ENCODE data around the gene PECR.

PECR gene

GRCh38 chr2:216069028-216069427 lies 12.6 kb downstream of the PECR start:
- no peak for DNase-seq

DNA sequence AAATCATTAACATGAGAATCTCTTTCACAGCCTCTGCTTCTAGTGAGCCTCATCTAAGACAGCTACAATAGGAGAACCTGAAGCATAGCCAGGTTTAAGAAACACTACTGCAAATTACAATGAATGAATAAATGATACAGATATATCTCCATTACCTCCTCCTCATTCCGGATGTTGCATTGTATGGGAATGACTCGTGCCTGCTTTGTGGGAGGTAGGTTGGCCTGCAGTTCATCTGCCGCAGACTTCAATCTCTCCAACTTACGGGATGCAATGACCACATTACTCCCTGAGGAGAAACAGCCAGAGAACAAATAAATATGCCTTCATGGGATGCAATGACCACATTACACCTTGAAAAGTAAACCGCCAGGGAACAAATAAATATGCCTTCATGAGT lies 15.4 kb downstream of the PECR start:
- DNase-seq = no peak

DNA sequence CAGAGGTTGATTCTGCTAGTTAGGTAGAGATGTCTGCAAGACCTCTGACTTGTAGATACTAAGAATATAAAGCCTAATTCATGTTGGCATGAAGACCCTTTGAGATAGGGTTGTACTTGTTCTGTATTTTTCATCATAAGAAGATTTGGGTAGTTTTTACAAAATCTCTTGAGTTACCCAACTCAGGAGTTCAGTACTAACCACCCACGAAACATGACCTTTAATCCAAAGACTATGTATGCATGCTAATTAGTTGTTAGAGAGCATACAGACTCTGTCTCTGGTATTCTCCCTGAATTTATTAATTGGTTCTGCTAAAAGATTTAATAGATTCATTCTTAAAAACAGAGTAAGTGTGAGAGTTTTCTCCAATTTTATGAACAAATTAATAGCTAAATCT lies 16.9 kb downstream of the PECR start:
- no peak for DNase-seq

DNA sequence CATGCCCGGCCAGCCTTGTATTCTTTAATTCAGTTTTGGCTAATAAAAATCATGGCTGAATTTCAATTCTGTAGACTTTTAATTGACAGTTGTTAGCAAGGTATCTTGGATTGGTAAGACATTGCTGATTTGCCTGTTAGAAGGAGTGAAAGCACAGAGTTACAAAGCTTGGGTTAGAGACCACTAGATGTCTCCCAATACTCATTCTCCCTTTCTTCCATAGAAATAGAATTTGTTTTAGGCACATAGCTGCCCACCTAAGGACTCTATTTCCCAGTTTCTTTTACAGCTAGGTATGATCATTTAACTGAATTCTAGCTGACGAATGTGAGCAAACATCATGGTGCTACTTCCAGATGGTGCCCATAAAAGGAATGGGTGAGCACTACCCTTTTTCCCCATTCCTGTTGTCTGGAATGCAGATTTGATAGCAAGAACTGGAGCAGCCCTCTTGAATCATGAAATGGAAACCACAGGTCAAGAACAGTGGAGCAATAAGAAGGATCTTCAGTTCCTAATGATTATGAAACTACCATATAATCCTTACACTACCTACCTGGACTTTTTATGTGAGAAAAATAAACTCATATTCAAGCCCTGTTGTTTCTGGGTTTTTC lies 17.5 kb downstream of the PECR start:
- DNase-seq = no peak

GRCh38 chr2:216059233-216059834 lies 22.3 kb downstream of the PECR start:
- no peak for DNase-seq

DNA sequence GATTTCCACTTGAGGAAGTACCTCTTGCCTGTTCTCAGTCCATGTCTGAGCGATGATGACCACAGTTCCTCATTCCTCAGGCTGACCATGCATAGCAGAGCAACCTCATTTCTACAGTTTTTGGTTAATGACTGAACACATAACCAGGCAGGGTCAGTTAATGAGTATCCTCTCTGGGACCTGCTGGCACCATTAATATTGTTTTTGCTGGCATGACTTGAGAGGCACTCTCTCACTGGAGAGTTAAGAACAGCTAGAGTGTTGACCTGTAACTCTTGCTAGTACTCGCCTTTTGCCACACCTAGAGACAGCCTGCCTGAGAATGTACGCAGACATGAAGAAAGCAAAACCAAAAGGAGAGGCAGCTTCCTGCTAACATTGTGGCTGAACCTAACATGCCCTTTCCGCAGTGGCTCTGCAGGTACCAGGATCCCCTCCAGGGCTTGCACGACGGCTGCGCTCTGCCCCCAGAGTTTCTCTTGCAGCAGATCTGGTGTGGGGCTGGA lies 23.9 kb downstream of the PECR start:
- DNase-seq = no peak

DNA sequence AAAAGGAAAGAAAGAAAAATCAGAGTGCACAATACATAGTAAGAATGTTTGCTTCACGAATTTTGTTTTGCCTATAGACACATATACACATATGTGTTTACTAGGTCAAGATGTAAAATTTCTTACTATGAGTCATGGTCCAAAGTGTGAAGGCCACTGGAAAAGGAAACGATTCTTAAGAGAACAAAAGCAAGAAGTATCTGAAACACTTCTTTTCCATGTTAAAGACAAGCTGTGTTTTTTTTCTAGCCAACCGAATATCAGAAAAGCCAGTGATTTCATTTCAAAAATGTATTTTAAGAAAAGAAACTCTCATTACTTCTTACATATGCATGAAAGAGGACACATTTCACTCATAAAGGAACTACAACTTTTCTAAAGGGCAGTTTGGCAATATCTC lies 24.9 kb downstream of the PECR start:
- no peak for DNase-seq

DNA sequence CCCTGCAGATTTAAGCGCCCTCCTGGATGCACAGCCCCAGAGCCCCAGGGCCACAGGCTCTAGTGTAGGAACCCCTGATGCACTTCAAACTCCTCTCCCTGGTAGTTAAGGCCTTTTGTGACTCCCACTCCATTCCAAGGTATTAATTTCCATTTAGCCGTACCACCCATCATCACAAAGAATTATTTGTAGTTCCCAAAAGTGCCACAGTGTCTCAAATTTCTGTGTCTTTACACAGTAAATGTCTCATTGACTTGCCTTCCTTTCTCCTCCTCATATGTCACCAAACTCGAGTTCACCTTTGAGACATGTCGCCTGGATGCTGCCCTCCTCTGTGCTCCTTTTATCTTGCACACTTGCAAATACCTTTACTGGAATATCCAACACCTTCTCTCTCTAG lies 25.9 kb downstream of the PECR start:
- no peak for DNase-seq

DNA sequence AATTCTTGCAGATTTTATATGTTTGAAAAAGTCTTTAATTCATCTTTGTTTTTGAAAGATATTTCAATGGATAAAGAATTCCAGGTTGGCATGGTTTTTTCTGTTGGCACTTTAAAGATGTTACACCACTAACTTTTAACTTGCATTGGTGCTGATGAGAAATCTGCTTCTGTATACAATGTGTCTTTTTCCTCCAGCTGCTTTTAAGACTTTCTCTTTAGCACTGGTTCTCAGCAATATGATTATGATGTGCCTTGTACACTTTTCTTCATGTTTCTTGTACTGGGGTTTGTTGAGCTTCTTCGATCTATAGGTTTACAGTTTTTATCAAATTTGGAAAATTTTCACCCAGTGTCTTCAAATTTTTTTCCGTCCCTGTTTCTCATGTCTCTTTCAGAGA lies 29.2 kb downstream of the PECR start:
- no peak for DNase-seq

GRCh38 chr2:216051350-216051749 lies 30.3 kb downstream of the PECR start:
- DNase-seq = no peak

DNA sequence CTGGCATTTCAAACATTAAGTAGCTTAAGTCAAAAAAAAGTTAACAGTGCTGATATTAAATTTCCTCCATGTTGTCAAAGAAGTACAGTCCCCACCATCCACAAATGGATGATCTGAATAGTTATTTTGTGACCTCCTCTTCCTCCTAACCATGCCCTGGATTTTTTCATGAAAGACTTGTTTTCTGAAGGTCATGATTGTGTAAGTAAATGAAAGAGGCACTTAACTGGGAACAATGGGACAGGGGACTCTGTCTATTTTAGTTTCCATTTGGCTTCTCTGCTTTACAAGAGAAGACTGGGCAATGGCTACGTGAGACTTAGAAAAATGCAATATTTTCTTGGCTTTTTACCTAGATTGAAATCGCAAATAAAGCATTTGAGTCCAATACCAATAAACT lies 32.2 kb downstream of the PECR start:
- no peak for DNase-seq

DNA sequence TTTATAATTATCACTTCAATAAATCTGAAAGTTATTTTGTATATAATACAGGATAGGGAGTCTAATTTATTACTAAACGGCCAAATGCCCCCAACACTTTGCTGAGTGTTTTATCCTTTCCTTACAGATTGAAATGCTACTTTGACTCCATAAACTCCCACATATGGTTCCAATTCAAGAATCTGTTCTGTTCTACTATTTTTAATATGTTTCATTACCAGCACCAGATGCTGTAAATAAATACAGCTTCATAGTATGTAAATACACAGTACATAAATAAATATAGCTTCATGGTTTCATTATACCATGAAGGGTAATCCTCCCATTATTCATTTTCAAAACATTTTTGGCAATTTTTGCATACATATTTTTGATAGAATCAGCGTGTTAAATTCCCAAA lies 34.2 kb downstream of the PECR start:
- DNase-seq = no peak

GRCh38 chr2:216044883-216045486 lies 36.6 kb downstream of the PECR start:
- DNase-seq = no peak

- no peak for DNase-seq
Measured at GRCh38 chr2:216043949-216044348, 37.7 kb downstream of the PECR start.

- DNase-seq = no peak
Measured at GRCh38 chr2:216041438-216041837, 40.2 kb downstream of the PECR start.

GRCh38 chr2:216039918-216040317 lies 41.7 kb downstream of the PECR start:
- no peak for DNase-seq

DNA sequence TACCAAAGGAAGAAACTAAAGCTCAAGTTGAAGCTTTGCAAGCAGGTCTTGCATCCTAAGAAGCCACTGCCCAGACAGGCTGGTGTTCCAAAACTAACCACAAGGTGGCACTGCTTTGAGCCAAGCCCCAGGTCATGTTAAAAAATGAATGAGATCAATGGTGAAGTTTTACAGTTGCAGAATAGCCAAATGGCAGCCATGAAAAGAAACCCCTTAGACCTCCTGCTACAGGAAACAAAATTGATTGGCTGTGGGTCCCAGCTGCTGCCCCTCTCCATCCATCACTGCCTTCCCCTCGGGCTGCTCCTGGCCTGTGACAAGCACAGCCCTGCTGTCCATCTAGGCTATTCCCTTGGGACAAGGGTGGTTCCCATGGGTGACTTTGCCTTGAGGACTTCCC lies 47.5 kb downstream of the PECR start:
- DNase-seq = peak; percentile 22

DNA sequence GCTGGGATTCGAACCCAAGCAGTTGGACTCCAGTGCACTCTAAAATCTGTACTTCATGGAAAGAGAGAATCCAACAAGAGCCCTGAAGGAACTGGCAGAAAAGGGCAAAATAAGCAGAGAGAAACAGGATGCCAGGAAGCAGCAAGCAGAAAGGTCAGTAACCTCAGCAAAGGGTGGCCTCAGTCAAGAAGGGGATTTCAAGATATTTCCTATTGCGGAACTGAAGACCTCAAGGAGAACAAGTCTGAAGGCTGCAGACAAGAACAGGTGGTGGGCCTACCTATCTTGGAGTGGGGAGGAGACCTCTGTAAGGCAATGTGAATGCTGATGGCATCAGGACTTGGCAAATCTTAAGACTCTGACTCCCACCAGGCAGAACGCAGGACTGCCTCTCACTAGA lies 48.2 kb downstream of the PECR start:
- no peak for DNase-seq

GRCh38 chr2:216031960-216032689 lies 49.5 kb downstream of the PECR start:
- no peak for DNase-seq

DNA sequence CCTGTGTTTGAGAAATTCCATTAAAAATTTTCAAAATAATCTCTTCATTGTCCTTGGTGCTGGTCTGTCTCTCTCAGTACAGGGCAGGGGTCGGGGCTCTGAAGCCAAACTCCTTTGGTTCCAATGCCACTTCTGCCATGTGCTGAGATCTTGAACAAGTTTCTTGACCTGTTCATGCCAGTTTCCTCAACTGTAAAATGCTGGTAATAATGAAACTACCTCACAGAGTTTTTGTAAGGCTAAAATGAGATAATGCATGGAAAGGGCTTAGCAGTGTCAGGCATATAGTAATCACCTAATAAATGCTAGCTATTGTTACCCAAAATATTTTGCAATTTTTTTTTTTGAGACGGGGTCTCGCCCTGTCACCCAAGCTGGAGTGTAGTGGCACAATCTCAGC lies 51.4 kb downstream of the PECR start:
- DNase-seq = no peak

DNA sequence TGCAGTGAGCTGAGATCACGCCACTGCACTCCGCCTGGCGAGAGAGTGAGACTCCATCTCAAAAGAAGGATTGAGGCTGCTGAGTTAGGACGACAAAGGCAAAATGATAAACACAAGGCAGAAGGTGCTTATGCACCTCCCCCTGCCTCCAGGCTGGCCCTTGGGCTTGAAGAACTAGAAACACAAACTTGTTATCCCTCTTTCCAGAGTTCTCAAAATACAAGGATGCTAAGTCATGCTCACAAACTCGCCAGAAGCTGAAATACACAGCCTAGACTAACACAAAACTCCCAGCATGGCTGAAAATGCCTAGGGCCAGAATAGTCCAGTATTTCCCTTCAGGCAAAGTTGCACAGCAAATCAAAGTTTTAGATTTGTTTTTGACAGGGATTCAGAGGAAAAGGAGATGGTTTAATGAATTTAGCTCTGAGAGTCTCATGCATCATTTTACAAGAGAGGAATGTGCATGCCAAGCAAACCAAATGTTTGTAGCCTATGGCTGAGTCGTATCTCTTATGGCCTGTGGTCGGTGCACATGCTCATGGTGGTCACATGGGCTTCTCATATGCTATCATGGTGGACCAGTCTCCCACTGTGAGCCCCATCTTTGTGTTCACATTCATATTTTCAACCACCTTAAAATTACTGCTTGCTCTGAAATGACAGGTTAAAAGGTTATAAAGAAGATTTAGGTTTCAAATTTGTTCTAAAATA lies 52.0 kb downstream of the PECR start:
- no peak for DNase-seq

- DNase-seq = no peak
Measured at GRCh38 chr2:216024779-216025336, 56.8 kb downstream of the PECR start.

All from NCI-H146 (cell line).